Activated CD4-positive, CD25-positive, alpha-beta regulatory T cell treated with anti-CD3 and anti-CD28 coated beads, Interleukin-2, amount 50 U/mL, for 16 hours (primary cell): Measurements from ENCODE around the gene SLC5A4.
"Not testable (repeated sequence)": the region's sequence is repeated elsewhere in the genome, so short reads cannot be mapped to it uniquely, and the experiment has no call there.

Experiments
- DNase-seq: peaks from one replicate; pipeline ENCODE4 v3.0.0-alpha.2; 2020; ENCODE audit warnings: low read depth, low spot score

Gene SLC5A4

DNA sequence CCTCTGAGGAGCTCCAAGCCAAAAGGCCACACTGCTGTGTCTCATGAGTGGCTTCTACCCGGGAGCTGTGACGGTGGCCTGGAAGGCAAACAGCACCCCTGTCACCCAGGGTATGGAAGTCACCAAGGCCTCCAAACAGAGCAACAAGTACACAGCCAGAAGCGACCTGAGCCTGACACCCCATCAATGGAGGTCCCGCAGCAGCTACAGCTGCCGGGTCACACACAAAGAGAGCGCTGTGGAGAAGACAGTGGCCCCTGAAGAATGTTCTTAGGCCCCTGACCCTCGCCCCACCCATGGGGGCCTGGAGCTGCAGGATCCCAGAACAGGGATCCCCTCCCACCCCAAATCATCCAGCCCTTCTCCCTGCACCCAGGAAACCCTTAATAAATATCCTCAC is 55.2 kb downstream of the SLC5A4 start:
- DNase-seq, result no peak

DNA sequence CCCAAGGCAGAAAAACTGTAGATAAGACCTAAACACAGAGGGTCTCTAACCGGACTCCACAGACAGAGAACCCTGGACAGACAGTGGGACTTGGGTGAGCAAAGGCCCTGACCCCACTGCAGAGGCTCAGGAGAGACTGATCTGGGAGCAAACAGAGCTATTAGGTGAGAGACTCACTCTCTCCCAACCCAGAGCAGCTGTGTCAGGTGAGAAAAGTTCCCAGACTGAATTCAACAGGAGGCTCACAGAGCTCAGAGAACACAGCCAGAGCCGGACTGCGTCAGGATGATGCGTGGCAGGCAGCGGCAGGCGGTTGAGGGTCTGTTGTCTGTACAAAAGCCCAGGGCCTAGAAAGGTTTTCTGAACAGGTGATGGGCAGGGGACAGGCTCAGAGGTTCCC is 55.8 kb downstream of the SLC5A4 start:
- no peak for DNase-seq

DNA sequence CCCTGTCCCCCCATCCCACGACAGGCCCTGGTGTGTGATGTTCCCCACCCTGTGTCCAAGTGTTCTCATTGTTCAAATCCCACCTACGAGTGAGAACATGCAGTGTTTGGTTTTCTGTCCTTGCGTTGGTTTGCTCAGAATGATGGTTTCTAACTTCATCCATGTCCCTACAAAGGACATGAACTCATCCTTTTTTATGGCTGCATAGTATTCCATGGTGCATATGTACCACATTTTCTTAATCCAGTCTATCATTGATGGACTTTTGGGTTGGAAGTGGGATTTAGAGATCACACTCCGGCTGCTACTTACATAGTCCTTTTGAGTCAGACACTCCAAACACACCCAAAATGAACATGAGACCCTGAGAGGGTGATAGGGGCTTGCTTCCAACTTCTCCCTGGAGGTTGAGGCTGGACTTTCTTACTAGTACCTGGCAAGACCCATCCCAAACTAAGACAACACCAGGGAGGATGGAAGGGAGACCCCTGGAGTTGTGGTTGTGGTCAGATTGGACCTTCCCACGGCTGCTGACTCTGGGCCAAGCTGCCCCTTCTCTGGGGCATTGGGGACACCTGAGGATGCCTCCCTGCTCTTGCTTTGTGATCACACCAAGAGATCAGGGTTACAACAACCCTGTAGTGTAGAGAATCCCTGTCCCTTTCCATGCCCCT is 57.5 kb downstream of the SLC5A4 start:
- not testable (repeated sequence) for DNase-seq

DNA sequence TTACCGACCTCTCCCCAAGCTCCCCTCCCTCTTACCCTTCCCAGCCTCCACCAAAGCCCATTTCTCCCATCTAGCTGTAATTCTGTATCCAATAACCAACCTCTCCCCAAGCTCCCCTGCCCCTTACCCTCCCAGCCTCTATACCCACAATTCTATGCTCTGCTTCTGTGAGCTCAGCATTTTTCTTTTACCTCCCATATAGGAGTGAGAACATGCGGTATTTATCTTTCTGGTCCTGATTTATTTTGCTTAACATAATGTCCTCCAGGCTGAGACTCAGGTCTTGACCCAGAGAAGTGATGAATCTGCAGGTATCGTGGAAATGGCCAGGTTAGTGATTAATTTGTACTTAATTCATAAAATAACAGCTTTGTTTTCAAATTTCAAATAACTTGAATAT is 59.2 kb downstream of the SLC5A4 start:
- not testable (repeated sequence) for DNase-seq

DNA sequence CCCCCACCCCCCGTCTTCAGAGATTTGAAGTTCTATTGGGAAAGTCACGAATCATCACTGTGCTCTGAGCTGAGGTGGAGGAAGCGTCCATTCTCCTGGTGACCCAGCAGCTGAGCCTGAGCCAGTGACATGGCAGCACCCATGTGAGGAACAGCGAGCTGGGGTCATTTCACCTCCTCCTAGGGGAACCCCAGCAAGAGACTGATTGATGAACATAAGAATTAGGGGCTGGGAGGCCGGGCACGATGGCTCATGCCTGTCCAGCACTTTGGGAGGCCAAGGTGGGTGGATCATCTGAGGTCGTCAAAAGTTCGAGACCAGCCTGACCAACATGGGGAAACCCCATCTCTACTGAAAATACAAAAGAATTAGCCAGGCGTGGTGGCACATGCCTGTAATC is 61.8 kb downstream of the SLC5A4 start:
- not testable (repeated sequence) for DNase-seq

DNA sequence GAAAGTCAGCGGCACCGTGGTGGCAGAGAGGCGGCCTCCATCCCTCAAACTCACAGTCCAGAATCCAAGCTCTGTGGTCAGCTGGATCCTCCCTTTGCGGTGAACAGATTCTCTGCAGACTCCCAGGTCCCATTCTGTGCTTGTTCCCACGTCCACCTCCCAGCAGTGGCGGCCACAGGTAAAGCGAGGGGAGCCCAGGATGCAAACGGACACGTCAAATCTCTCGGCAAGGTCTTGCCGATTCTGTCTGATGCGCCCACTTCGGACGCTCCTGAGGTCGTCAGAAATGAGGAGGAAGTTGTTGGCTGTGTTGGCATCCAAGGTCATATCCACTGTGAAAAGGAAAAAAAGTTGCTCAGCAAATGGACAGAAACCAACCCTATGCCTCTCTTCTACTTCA is 64.1 kb downstream of the SLC5A4 start:
- not testable (repeated sequence) for DNase-seq

DNA sequence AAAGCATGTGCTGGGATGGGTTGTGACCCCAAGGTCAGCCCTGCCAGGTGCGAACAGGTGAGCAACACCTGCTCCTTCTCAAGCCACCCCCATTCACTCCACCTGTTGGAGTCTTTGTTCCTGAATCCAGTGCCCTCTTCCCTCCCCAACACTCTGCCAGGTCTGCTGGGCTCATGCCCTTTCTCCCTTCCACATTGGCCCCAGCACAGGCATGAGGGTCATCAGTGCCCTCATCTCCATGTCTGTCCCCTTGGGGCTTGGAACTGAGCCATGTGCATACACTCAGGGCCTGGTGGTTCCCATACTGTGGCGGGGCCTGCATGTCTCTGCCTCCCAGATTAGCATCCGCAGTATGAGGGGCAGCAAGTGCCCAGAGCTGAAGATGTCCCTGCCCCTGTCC is 69.3 kb downstream of the SLC5A4 start:
- no peak for DNase-seq

DNA sequence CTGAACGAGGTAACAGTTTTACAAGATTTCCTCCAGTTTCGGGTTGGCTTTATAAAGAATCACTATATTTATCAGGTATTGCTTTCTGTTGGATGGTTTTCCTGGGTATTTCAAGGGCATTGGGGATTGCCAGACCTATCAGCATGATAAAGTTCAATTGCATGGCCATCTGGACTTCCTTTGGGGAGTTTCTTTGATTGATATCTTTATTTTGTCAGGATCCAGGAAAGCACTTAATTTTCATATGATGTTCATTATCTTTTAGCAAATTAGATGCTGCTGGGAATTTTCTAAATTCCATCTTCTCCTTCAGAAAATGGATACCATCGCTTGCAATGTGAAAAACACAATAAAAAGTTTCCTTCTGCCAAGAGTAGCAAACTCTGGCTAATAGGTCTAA is 71.5 kb downstream of the SLC5A4 start:
- DNase-seq, result no peak

DNA sequence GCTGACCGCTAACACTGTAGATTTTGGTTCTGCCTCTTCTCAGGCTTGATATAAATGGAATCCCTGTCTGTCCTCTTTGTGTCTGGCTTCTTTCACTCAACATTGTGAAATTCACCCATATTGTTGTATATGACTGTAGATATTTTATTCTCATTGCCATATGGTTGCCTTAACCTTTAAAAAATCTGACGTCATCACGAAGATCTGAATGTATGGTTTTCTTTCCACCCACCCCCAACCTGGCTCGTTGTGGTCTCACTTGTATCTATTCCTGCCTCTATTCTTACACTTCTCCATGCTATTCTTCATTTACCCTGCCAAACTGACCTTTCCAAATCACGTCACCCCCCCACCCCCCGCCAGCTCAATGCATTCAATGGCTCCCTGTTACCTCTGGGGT is 74.1 kb downstream of the SLC5A4 start:
- no peak for DNase-seq

DNA sequence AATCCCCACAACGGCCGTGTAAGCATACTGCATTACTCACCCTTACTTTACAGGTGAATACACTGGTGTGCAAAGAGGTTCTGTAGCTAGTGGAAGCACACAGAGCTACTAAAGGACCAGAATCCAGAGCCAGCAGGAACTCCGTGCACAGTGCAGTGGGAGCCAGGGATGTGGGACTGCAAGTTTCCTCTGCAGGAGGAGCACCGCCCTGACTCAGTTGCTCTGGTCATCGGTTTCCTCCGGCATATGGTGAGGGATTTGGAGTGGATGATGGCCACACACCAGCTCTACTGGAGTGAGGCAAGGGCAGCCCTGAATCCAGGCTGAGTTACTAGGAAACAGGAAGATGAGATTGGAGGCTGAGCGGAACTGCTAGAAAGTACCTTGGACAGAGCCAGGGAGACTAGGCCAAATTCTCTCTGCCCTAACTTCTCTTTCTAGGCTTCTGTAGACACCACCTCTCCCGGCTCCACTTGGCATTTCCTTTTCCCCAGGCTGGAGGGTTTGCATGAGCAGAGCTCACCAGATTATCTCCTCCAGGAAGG is 77.9 kb downstream of the SLC5A4 start:
- DNase-seq, result no peak

DNA sequence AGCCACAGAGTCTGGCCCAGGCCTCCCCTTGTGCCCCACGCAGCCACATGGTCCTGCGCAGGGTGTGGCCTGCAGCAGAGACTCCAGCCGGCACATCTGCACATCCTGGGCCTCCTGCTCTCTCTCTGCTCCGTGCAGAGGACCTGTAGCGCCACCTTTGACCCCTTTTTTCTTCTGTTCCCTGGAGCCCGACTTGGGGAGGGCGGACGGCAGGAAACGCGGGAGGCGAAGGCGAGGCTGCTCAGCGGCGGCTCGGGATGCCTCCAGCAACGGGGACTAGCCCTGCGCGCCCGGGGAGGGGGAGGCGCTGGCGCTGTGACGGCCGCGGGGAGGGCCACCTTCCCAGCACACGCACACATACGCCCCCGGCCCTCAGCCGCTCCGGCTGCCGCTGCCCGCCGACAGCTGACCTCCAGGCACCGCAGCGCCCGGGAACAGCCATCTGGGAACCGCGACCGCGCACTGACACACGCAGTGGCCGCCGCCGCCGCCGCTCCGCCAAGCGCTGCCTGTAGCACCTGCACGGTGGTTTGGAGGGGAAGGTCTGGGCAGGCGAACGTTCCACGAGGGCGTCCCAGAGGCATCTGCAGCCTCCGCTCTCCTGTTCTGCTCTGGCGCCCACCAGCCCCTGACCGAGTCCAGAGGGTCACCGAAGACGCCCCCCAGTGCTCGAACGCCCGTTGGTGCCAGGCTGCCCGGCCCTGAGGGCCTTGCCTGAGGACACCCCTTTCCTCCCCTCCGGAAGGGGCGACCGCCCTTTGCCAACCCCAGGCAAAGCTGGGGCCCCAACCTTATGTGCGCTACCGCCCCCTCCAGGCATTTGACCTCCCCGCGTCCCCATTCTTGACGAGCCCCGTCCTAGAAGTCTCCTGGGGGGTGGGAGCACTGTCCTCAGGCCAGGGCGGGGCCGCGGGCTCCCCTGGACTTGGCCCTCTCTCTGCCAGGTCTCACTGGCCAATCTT is 79.2 kb downstream of the SLC5A4 start:
- no peak for DNase-seq

DNA sequence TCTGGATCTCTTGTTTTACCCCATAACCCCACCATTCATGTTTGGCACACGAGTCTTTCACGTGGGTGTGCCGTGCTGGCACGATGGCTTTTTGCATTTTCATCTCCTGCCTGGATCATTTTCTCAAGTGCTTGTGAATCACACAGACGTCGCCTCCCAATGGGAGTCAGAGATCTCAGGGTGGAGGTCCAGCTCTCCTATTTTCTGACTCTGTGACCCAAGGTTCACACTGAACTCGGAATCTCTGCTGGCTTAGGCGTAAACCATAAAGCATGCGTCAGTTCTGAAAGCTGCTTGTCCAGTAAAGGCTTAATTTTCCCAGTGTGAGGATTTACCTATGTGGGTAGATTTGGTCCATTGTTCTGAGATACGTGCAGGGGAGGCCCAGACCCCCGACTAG is 80.0 kb downstream of the SLC5A4 start:
- DNase-seq, result no peak
